HEK293 (cell line): ENCODE data around the gene NEK6.

ENCODE experiments used
- CTCF ChIA-PET: fragments of 350-600 bp; formaldehyde crosslinking; extraction: SDS; loops from one replicate; lab custom pipeline; 2021; ENCODE audit warnings: antibody characterized with exemption; lab: Yijun Ruan, JAX
- POLR2A ChIA-PET: fragments of 300-600 bp; formaldehyde crosslinking; extraction: SDS; loops from one replicate; lab custom pipeline; 2020; ENCODE audit warnings: antibody characterized with exemption, inconsistent platforms; lab: Yijun Ruan, JAX
- H3K27ac ChIP-seq: fragments of 200-500 bp; sonication (Bioruptor generic); 2 replicates; pipeline ENCODE4 v1.5.1; 2014; ENCODE audit warnings: low read depth, low read length, control low read depth, inconsistent platforms; ENCODE audit errors: extremely low read depth
- H3K36me3 ChIP-seq, 2 experiments: fragments of 200-500 bp in 1 of 2; sonication (Bioruptor generic) in 1 of 2; 1 replicate in 1 of 2; 2 replicates in 1 of 2; pipeline ENCODE4 v1.5.1; 2014 to 2017; ENCODE audit warnings: inconsistent platforms in 2 of 2, low read length in 2 of 2; ENCODE audit not compliant: control insufficient read depth in 2 of 2, insufficient read depth in 1 of 2
- H3K4me1 ChIP-seq: fragments of 200-500 bp; sonication (Bioruptor generic); 2 replicates; pipeline ENCODE4 v1.5.1; 2014; ENCODE audit warnings: mild to moderate bottlenecking, low read length, inconsistent platforms; ENCODE audit not compliant: control insufficient read depth, insufficient read depth
- H3K4me3 ChIP-seq: 2 replicates; pipeline ENCODE4 v1.5.1; 2011; ENCODE audit warnings: low read depth, mild to moderate bottlenecking, control low read depth, low read length, moderate library complexity
- H3K9me3 ChIP-seq: fragments of 200-500 bp; sonication (Bioruptor generic); 2 replicates; pipeline ENCODE4 v1.5.1; 2014; ENCODE audit warnings: low read depth, low read length, inconsistent platforms; ENCODE audit not compliant: control insufficient read depth, insufficient read depth
- PRDM1 ChIP-seq: fragments of 450-650 bp; formaldehyde crosslinking; IDR thresholded peaks from 2 replicates; pipeline ENCODE4; 2016; ENCODE audit warnings: missing biosample characterization, missing genetic modification characterization
- SALL2 ChIP-seq: fragments of 450-650 bp; formaldehyde crosslinking; IDR thresholded peaks from 2 replicates; pipeline ENCODE4 v1.5.0; 2017; ENCODE audit warnings: missing biosample characterization, mild to moderate bottlenecking, missing genetic modification characterization, borderline replicate concordance
- ZBTB1 ChIP-seq: fragments of 450-650 bp; formaldehyde crosslinking; IDR thresholded peaks from 2 replicates; pipeline ENCODE4 v1.5.1; 2016; ENCODE audit warnings: missing biosample characterization, missing genetic modification characterization
- ZBTB20 ChIP-seq: fragments of 450-650 bp; formaldehyde crosslinking; IDR thresholded peaks from 2 replicates; pipeline ENCODE4 v1.5.1; 2016; ENCODE audit warnings: missing biosample characterization, missing genetic modification characterization
- ZFP3 ChIP-seq: fragments of 450-650 bp; formaldehyde crosslinking; IDR thresholded peaks from 2 replicates; pipeline ENCODE4 v1.5.1; 2016; ENCODE audit warnings: low read depth, missing biosample characterization, missing genetic modification characterization
- ZIC2 ChIP-seq: fragments of 450-650 bp; formaldehyde crosslinking; IDR thresholded peaks from 2 replicates; pipeline ENCODE4 v1.5.1; 2016; ENCODE audit warnings: missing biosample characterization, missing genetic modification characterization
- ZNF174 ChIP-seq: fragments of 450-650 bp; formaldehyde crosslinking; IDR thresholded peaks from 2 replicates; pipeline ENCODE4 v1.5.0; 2017; ENCODE audit warnings: missing biosample characterization, mild to moderate bottlenecking, missing genetic modification characterization
- ZNF473 ChIP-seq: fragments of 450-650 bp; formaldehyde crosslinking; IDR thresholded peaks from 2 replicates; pipeline ENCODE4 v1.5.1; 2017; ENCODE audit warnings: missing biosample characterization, missing genetic modification characterization
- ZNF514 ChIP-seq: fragments of 450-650 bp; formaldehyde crosslinking; IDR thresholded peaks from 2 replicates; pipeline ENCODE4 v1.5.1; 2016; ENCODE audit warnings: missing biosample characterization, missing genetic modification characterization
- ZNF529 ChIP-seq: fragments of 450-650 bp; formaldehyde crosslinking; IDR thresholded peaks from 2 replicates; pipeline ENCODE4 v1.5.1; 2017; ENCODE audit warnings: missing genetic modification characterization, missing biosample characterization; ENCODE audit not compliant: insufficient replicate concordance
- ZNF555 ChIP-seq: fragments of 450-650 bp; formaldehyde crosslinking; conservative IDR thresholded peaks from 2 replicates; pipeline ENCODE4 v1.5.1; 2017; ENCODE audit warnings: missing biosample characterization, mild to moderate bottlenecking, missing genetic modification characterization, inconsistent platforms
- ZNF558 ChIP-seq: fragments of 450-650 bp; formaldehyde crosslinking; IDR thresholded peaks from 2 replicates; pipeline ENCODE4 v1.5.1; 2016; ENCODE audit warnings: missing biosample characterization, missing genetic modification characterization
- ZNF629 ChIP-seq: fragments of 450-650 bp; formaldehyde crosslinking; IDR thresholded peaks from 2 replicates; pipeline ENCODE4 v1.5.1; 2017; ENCODE audit warnings: missing biosample characterization, missing genetic modification characterization
- ZNF776 ChIP-seq: fragments of 450-650 bp; formaldehyde crosslinking; IDR thresholded peaks from 2 replicates; pipeline ENCODE4 v1.5.0; 2017; ENCODE audit warnings: missing biosample characterization, missing genetic modification characterization, borderline replicate concordance
- TF ChIP-seq, protein P1 (sequence below): fragments of 450-650 bp; formaldehyde crosslinking; IDR thresholded peaks from 2 replicates; pipeline ENCODE4 v1.5.1; 2016; ENCODE audit warnings: missing biosample characterization, missing genetic modification characterization
- TF ChIP-seq, protein P2 (sequence below): fragments of 450-650 bp; formaldehyde crosslinking; IDR thresholded peaks from 2 replicates; pipeline ENCODE4 v1.5.1; 2016; ENCODE audit warnings: missing biosample characterization, missing genetic modification characterization
- TF ChIP-seq, protein P3 (sequence below): fragments of 450-650 bp; formaldehyde crosslinking; IDR thresholded peaks from 2 replicates; pipeline ENCODE4 v1.5.1; 2016; ENCODE audit warnings: missing biosample characterization, missing genetic modification characterization
- TF ChIP-seq, protein P4 (sequence below): fragments of 450-650 bp; formaldehyde crosslinking; IDR thresholded peaks from 2 replicates; pipeline ENCODE4 v1.5.0; 2017; ENCODE audit warnings: missing biosample characterization, missing genetic modification characterization, borderline replicate concordance

Gene NEK6

DNA sequence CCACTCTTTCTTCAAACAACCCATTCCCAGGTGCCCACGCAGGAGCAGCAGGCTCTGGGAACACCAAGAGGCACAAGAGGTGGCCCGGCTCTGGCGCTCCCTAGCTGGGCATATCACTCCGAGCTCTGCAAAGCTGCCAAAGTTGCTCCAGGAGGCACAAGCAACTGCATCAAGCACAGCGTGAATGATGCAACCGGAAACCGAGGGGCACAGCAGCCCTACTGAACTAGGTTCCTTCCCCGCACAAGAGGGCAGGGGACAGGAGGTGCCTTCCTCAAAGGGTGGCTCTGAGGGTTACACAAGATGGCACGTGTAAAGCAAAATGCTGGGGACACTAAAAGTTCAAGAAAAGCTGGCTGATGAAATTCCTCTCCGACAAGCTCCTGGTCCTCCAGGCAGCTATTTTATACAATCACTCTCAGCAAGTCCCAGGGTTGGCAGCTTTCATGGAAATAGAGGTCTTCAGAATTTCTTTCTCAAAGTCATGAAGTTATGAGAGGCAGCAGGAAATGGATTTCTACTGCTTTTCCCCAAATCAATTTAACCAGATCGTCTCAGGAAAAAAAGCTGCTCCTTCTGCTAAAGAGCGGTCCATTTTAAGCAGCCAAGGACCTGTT lies 134.6 kb downstream of the NEK6 start:
- peaks cover 0 to 24% of the 10 kb centered on the region in 2 experiments; a peak in 1 of 3 replicates for H3K36me3 ChIP-seq
- TF ChIP-seq, protein P1, sequence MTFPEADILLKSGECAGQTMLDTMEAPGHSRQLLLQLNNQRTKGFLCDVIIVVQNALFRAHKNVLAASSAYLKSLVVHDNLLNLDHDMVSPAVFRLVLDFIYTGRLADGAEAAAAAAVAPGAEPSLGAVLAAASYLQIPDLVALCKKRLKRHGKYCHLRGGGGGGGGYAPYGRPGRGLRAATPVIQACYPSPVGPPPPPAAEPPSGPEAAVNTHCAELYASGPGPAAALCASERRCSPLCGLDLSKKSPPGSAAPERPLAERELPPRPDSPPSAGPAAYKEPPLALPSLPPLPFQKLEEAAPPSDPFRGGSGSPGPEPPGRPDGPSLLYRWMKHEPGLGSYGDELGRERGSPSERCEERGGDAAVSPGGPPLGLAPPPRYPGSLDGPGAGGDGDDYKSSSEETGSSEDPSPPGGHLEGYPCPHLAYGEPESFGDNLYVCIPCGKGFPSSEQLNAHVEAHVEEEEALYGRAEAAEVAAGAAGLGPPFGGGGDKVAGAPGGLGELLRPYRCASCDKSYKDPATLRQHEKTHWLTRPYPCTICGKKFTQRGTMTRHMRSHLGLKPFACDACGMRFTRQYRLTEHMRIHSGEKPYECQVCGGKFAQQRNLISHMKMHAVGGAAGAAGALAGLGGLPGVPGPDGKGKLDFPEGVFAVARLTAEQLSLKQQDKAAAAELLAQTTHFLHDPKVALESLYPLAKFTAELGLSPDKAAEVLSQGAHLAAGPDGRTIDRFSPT (tag by site-specific recombination) = no peak
- TF ChIP-seq ZNF555 (tag by site-specific recombination) (no peak), ZBTB20 (no peak), PRDM1 (no peak), SALL2 (tag by site-specific recombination) (no peak), ZNF629 (no peak), ZNF529 (tag by site-specific recombination) (no peak), ZNF558 (tag by site-specific recombination) (no peak), ZNF473 (tag by site-specific recombination) (no peak), ZNF174 (tag by site-specific recombination) (no peak), ZIC2 (no peak; the same call in 1 of the 2 replicates), ZFP3 (tag by site-specific recombination) (no peak), ZNF514 (tag by site-specific recombination) (no peak), ZBTB1 (tag by site-specific recombination) (no peak), ZNF776 (tag by site-specific recombination) (no peak)
- TF ChIP-seq, protein P2, sequence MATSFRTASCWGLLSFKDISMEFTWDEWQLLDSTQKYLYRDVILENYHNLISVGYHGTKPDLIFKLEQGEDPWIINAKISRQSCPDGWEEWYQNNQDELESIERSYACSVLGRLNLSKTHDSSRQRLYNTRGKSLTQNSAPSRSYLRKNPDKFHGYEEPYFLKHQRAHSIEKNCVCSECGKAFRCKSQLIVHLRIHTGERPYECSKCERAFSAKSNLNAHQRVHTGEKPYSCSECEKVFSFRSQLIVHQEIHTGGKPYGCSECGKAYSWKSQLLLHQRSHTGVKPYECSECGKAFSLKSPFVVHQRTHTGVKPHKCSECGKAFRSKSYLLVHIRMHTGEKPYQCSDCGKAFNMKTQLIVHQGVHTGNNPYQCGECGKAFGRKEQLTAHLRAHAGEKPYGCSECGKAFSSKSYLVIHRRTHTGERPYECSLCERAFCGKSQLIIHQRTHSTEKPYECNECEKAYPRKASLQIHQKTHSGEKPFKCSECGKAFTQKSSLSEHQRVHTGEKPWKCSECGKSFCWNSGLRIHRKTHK (tag by site-specific recombination) = no peak
- TF ChIP-seq, protein P3, sequence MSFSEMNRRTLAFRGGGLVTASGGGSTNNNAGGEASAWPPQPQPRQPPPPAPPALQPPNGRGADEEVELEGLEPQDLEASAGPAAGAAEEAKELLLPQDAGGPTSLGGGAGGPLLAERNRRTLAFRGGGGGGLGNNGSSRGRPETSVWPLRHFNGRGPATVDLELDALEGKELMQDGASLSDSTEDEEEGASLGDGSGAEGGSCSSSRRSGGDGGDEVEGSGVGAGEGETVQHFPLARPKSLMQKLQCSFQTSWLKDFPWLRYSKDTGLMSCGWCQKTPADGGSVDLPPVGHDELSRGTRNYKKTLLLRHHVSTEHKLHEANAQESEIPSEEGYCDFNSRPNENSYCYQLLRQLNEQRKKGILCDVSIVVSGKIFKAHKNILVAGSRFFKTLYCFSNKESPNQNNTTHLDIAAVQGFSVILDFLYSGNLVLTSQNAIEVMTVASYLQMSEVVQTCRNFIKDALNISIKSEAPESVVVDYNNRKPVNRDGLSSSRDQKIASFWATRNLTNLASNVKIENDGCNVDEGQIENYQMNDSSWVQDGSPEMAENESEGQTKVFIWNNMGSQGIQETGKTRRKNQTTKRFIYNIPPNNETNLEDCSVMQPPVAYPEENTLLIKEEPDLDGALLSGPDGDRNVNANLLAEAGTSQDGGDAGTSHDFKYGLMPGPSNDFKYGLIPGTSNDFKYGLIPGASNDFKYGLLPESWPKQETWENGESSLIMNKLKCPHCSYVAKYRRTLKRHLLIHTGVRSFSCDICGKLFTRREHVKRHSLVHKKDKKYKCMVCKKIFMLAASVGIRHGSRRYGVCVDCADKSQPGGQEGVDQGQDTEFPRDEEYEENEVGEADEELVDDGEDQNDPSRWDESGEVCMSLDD (tag by site-specific recombination) = no peak
- TF ChIP-seq, protein P4, sequence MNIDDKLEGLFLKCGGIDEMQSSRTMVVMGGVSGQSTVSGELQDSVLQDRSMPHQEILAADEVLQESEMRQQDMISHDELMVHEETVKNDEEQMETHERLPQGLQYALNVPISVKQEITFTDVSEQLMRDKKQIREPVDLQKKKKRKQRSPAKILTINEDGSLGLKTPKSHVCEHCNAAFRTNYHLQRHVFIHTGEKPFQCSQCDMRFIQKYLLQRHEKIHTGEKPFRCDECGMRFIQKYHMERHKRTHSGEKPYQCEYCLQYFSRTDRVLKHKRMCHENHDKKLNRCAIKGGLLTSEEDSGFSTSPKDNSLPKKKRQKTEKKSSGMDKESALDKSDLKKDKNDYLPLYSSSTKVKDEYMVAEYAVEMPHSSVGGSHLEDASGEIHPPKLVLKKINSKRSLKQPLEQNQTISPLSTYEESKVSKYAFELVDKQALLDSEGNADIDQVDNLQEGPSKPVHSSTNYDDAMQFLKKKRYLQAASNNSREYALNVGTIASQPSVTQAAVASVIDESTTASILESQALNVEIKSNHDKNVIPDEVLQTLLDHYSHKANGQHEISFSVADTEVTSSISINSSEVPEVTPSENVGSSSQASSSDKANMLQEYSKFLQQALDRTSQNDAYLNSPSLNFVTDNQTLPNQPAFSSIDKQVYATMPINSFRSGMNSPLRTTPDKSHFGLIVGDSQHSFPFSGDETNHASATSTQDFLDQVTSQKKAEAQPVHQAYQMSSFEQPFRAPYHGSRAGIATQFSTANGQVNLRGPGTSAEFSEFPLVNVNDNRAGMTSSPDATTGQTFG (tag by site-specific recombination) = no peak
- TF ChIP-seq, all 188 proteins: peak for 0
- no peaks in the 10 kb centered on the region for H3K9me3 ChIP-seq
- no peak overlapping the region for H3K4me3 ChIP-seq
- POLR2A ChIA-PET = interaction anchor here (1.2 kb wide), 1 partner anchor 11 kb away, joined by 3 read pairs; no protein-coding TSS in a partner anchor
- H3K27ac ChIP-seq = no peak overlapping the region
- CTCF ChIA-PET = interaction anchor here (0.5 to 5.2 kb wide), 18 partner anchors 8 to 351 kb away, joined by 3 to 26 read pairs (median 3); no protein-coding TSS in a partner anchor
- peaks cover 15% of the 10 kb centered on the region for H3K4me1 ChIP-seq
